Endodermal cell (in vitro differentiated cells): ENCODE results near the gene CUX1. TPM values are rescaled to one million over a fixed set of nuclear protein-coding genes. Genes with fewer than 3 reads are reported as not detected.

Source experiments
- DNase-seq: peaks from one replicate; pipeline ENCODE4 v3.0.0-alpha.2; 2017
- H3K27ac ChIP-seq: 2 replicates; pipeline ENCODE4 v1.5.1; 2013; ENCODE audit warnings: mild to moderate bottlenecking, low read depth, low read length, moderate library complexity
- H3K27me3 ChIP-seq: 2 replicates; pipeline ENCODE4 v1.6.1; 2013; ENCODE audit warnings: mild to moderate bottlenecking, low read length, moderate library complexity; ENCODE audit not compliant: insufficient read depth, control insufficient read depth, poor library complexity, severe bottlenecking
- H3K36me3 ChIP-seq: 2 replicates; pipeline ENCODE4 v1.7.0; 2013; ENCODE audit warnings: mild to moderate bottlenecking, low read length, moderate library complexity; ENCODE audit not compliant: control insufficient read depth, insufficient read depth
- H3K4me1 ChIP-seq: one replicate; pipeline ENCODE4 v1.7.0; 2013; ENCODE audit warnings: low read length; ENCODE audit not compliant: control insufficient read depth, insufficient read depth
- H3K4me3 ChIP-seq: 2 replicates; pipeline ENCODE4 v1.5.1; 2013; ENCODE audit warnings: mild to moderate bottlenecking, low read length, moderate library complexity
- H3K9ac ChIP-seq: 2 replicates; pipeline ENCODE4 v1.6.1; 2013; ENCODE audit warnings: mild to moderate bottlenecking, low read length, moderate library complexity; ENCODE audit not compliant: poor library complexity, severe bottlenecking; ENCODE audit errors: extremely low read depth
- H3K9me3 ChIP-seq: 2 replicates; pipeline ENCODE4 v1.6.1; 2013; ENCODE audit warnings: mild to moderate bottlenecking, low read length, moderate library complexity; ENCODE audit not compliant: control insufficient read depth
- H3K27ac Mint-ChIP-seq: 2 replicates; pipeline ENCODE4 v1.8.0; 2020; ENCODE audit warnings: mixed read lengths
- H3K27me3 Mint-ChIP-seq: 2 replicates; pipeline ENCODE4 v1.8.0; 2021; ENCODE audit warnings: mild to moderate bottlenecking, mixed read lengths; ENCODE audit not compliant: insufficient read depth
- H3K36me3 Mint-ChIP-seq: 2 replicates; pipeline ENCODE4 v1.8.0; 2020; ENCODE audit warnings: low read depth, mixed read lengths
- H3K4me1 Mint-ChIP-seq: 2 replicates; pipeline ENCODE4 v1.8.0; 2020; ENCODE audit warnings: mixed read lengths
- H3K4me3 Mint-ChIP-seq: 2 replicates; pipeline ENCODE4 v1.8.0; 2020; ENCODE audit warnings: mild to moderate bottlenecking, moderate library complexity, mixed read lengths
- H3K9me3 Mint-ChIP-seq: 2 replicates; pipeline ENCODE4 v1.8.0; 2020; ENCODE audit warnings: mild to moderate bottlenecking, mixed read lengths
- WGBS, 2 experiments: methylation state at CpG; one replicate each; pipeline versions ENCODE4 v1.1.5 to v1.1.7; 2013; ENCODE audit warnings: missing lambda C conversion rate in 2 of 2, mixed read lengths in 1 of 2; ENCODE audit not compliant: insufficient coverage in 1 of 2, insufficient read length in 1 of 2; 5-methylcytosine and 5-hydroxymethylcytosine counted together
- total RNA-seq, 2 donors: library from RNA; stranded (reverse); fragmentation: NEBNext Ultra II Directional in 1 of 2; extraction: Animal tissue kit (Norgen Biotek cat#: 25700) in 1 of 2; gene quantifications; 2 replicates in 1 of 2; 3 replicates in 1 of 2; pipeline ENCODE4 v1.2.1, GENCODE V29; 2021
- TF ChIP-seq, protein P1 (sequence below): fragments of 200-600 bp; sonication (generic); conservative IDR thresholded peaks from 2 replicates; pipeline ENCODE4 v1.5.0; 2021; ENCODE audit warnings: antibody characterized with exemption, mild to moderate bottlenecking

CUX1 gene
- total RNA-seq, 2 donors from 2014 or later: 85.1 to 108 TPM

DNA sequence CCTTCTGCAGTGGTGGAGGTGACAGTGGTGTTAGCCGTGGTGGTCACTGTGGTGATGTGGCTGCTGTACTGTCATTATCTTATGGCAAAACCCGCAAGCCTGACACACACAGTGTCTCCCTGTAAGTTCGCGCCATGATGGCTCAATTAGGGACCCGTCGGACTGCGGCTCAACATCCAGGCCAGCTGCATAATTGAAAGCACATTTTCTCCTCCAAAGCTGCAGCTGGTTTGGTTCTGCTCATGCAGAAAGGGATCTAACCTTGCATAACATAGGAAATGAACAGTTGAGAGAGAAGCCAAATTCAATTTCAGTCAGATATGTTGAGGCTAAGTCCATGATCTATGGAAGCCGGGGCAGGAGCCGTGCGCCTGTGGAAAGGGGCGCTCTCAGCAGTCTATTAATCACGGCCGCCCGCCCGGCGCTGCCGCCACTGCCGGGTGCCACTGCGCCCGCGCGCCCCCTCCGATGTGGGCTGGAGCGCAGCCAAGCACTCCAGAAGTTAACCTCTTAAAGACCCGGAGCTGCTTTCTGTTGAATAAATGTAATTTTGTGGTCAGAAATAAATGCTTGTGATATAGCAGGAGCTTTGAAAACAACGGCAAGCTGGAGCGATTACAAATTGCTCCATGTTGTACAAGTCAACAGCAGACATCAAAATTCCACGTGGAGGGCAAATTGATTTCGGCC is 227.7 kb downstream of the CUX1 start:
- no peak for DNase-seq
- Histone ChIP-seq H3K27me3 (no peaks in the 10 kb centered on the region), H3K4me1 (peaks cover 1% of the 10 kb centered on the region), H3K9ac (no peak overlapping the region), H3K4me3 (no peak overlapping the region), H3K9me3 (no peaks in the 10 kb centered on the region), H3K27ac (peak overlapping the region; percentile 44), H3K36me3 (no peaks in the 10 kb centered on the region)
- Mint-ChIP-seq H3K27me3 (no peaks in the 10 kb centered on the region), H3K9me3 (no peaks in the 10 kb centered on the region), H3K27ac (no peak overlapping the region), H3K36me3 (peaks cover 6% of the 10 kb centered on the region), H3K4me3 (no peak overlapping the region), H3K4me1 (peaks cover under 1% of the 10 kb centered on the region)
- 96 to 97% methylated on average over 26 to 29 of the region's 29 CpGs for WGBS, 2 experiments
- TF ChIP-seq, protein P1, sequence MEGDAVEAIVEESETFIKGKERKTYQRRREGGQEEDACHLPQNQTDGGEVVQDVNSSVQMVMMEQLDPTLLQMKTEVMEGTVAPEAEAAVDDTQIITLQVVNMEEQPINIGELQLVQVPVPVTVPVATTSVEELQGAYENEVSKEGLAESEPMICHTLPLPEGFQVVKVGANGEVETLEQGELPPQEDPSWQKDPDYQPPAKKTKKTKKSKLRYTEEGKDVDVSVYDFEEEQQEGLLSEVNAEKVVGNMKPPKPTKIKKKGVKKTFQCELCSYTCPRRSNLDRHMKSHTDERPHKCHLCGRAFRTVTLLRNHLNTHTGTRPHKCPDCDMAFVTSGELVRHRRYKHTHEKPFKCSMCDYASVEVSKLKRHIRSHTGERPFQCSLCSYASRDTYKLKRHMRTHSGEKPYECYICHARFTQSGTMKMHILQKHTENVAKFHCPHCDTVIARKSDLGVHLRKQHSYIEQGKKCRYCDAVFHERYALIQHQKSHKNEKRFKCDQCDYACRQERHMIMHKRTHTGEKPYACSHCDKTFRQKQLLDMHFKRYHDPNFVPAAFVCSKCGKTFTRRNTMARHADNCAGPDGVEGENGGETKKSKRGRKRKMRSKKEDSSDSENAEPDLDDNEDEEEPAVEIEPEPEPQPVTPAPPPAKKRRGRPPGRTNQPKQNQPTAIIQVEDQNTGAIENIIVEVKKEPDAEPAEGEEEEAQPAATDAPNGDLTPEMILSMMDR: no peak

DNA sequence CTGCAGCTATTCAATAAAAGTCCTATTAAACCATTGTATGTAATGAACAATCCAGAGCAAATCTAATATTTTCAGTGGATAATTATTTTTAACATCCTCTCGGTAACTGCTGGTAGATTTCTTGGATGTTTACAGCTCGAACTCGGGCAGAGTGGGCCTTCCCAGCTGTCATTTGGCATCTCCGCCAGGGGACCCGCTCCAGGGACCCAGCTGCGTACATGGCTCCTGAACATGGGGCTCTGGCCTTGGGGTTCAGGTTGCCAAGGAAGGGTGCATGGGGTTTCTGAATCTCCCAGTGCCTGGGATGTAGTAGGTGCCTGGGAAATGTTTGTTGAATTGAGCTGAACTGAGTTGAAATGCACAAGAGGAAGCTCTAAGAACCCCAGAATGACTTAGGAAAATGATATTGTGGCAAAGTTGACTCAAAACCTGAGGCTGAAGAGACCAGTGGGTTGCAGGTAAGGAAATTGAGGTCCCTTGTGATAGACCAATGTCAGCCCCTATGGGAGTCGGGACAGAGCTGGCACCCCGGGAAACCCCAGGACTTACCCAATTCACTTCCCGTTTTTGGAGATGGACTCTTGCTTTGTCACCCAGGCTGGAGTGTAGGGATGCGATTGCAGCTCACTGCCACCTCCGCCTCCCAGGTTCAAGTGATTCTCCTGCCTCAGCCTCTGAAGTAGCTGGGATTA is 228.4 kb downstream of the CUX1 start:
- H3K4me1 ChIP-seq: peaks cover 4% of the 10 kb centered on the region
- no peaks in the 10 kb centered on the region for H3K27me3 ChIP-seq
- H3K4me1 Mint-ChIP-seq: no peaks in the 10 kb centered on the region
- 93 to 97% methylated on average over 8 to 11 of the region's 11 CpGs for WGBS, 2 experiments
- DNase-seq: no peak
- no peaks in the 10 kb centered on the region for H3K36me3 ChIP-seq
- TF ChIP-seq, protein P1: no peak
- no peak overlapping the region for H3K4me3 ChIP-seq
- H3K9me3 Mint-ChIP-seq: no peaks in the 10 kb centered on the region
- H3K27me3 Mint-ChIP-seq: no peaks in the 10 kb centered on the region
- no peak overlapping the region for H3K27ac ChIP-seq
- no peak overlapping the region for H3K27ac Mint-ChIP-seq
- no peak overlapping the region for H3K4me3 Mint-ChIP-seq
- peaks cover 5% of the 10 kb centered on the region for H3K36me3 Mint-ChIP-seq
- H3K9me3 ChIP-seq: no peaks in the 10 kb centered on the region
- no peak overlapping the region for H3K9ac ChIP-seq

DNA sequence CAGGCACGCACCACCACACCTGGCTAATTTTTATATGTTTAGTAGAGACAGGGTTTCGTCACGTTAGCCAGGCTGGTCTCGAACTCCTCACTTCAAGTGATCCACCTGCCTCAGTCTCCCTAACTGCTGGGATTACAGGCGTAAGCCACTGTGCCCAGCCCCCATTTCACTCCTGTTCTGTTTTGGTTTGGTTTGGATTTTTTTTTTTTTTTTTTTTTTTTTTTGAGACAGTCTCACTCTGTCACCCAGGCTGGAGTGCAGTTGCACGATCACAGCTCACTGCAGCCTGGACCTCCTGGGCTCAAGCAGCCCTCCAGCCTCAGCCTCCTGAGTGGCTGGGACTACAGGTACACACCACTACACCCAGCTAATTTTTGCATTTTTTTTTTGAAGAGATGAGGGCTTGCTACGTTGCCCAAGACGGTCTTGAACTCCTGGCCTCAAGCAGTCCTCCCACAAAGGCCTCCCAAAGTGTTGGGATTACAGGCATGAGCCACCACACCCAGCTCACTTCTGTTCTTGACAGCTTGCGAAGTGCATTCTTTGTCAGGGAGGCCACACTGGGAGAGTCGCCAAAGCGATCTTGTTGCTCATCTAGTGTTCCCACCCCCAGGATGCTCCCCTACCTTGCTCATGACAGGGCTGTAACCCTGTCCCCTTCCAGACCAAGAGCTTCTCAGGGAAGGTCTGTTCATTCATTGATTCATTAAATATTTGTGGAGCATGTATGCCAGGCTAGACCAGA is 229.1 kb downstream of the CUX1 start:
- Histone ChIP-seq H3K9me3 (no peaks in the 10 kb centered on the region), H3K4me3 (no peak overlapping the region), H3K27me3 (no peaks in the 10 kb centered on the region), H3K9ac (no peak overlapping the region), H3K27ac (no peak overlapping the region), H3K4me1 (peaks cover 4% of the 10 kb centered on the region), H3K36me3 (no peaks in the 10 kb centered on the region)
- no peak overlapping the region for H3K27ac Mint-ChIP-seq
- 73 to 88% methylated on average over 6 to 11 of the region's 11 CpGs for WGBS, 2 experiments
- no peaks in the 10 kb centered on the region for H3K9me3 Mint-ChIP-seq
- no peaks in the 10 kb centered on the region for H3K4me1 Mint-ChIP-seq
- peaks cover 8% of the 10 kb centered on the region for H3K36me3 Mint-ChIP-seq
- TF ChIP-seq, protein P1: no peak
- no peak overlapping the region for H3K4me3 Mint-ChIP-seq
- DNase-seq: no peak
- H3K27me3 Mint-ChIP-seq: no peaks in the 10 kb centered on the region
